Esophagus squamous epithelium (tissue), 4 donors: ENCODE results near the gene MPP7.

ENCODE experiments used
- POLR2A ChIP-seq, 4 donors: fragments of 450-650 bp; IDR thresholded peaks; one replicate each; pipeline ENCODE4 v1.6.1; 2017; ENCODE audit warnings: antibody characterized with exemption in 4 of 4, mild to moderate bottlenecking in 4 of 4, moderate library complexity in 3 of 4
- TF ChIP-seq, protein P1 (sequence below), 6 experiments: fragments of 450-650 bp in 4 of 6; fragments of 200-600 bp in 2 of 6; sonication (generic) in 2 of 6; IDR thresholded peaks; one replicate each; pipeline ENCODE4 v1.5.1; 2016 to 2019; ENCODE audit warnings: antibody characterized with exemption in 6 of 6, mild to moderate bottlenecking in 4 of 6, moderate library complexity in 4 of 6

DNA sequence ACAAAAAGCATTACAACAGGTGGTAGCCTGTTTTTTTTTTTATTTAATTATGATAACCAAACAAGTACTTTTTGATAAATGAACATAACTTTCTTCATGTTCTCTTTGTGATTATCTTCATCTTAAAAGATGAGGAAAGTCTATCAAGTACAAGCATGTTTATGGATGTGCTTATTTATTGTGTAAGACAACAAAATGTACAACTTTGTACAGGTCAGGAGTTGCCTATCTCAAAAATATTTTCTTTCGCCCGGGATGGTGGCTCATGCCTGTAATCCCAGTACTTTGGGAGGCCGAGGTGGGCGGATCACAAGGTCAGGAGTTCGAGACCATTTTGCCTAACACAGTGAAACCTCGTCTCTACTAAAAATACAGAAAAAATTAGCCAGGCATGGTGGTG, 17.0 kb downstream of the MPP7 start:
- TF ChIP-seq, protein P1, sequence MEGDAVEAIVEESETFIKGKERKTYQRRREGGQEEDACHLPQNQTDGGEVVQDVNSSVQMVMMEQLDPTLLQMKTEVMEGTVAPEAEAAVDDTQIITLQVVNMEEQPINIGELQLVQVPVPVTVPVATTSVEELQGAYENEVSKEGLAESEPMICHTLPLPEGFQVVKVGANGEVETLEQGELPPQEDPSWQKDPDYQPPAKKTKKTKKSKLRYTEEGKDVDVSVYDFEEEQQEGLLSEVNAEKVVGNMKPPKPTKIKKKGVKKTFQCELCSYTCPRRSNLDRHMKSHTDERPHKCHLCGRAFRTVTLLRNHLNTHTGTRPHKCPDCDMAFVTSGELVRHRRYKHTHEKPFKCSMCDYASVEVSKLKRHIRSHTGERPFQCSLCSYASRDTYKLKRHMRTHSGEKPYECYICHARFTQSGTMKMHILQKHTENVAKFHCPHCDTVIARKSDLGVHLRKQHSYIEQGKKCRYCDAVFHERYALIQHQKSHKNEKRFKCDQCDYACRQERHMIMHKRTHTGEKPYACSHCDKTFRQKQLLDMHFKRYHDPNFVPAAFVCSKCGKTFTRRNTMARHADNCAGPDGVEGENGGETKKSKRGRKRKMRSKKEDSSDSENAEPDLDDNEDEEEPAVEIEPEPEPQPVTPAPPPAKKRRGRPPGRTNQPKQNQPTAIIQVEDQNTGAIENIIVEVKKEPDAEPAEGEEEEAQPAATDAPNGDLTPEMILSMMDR (IDR thresholded peaks at IDR 0.05) = no peak
- no peak for TF ChIP-seq POLR2A (IDR thresholded peaks at IDR 0.05)
